Endometrium (tissue), 2 donors: ENCODE results near the gene FMNL1.

Source experiments
- FAIRE-seq: peaks from 2 replicates; lab custom pipeline; 2012; peaks lifted over from hg19 to GRCh38; lab: Jason Lieb, UNC
- donor health status: control.
- donor health status: control.

The FMNL1 gene

DNA sequence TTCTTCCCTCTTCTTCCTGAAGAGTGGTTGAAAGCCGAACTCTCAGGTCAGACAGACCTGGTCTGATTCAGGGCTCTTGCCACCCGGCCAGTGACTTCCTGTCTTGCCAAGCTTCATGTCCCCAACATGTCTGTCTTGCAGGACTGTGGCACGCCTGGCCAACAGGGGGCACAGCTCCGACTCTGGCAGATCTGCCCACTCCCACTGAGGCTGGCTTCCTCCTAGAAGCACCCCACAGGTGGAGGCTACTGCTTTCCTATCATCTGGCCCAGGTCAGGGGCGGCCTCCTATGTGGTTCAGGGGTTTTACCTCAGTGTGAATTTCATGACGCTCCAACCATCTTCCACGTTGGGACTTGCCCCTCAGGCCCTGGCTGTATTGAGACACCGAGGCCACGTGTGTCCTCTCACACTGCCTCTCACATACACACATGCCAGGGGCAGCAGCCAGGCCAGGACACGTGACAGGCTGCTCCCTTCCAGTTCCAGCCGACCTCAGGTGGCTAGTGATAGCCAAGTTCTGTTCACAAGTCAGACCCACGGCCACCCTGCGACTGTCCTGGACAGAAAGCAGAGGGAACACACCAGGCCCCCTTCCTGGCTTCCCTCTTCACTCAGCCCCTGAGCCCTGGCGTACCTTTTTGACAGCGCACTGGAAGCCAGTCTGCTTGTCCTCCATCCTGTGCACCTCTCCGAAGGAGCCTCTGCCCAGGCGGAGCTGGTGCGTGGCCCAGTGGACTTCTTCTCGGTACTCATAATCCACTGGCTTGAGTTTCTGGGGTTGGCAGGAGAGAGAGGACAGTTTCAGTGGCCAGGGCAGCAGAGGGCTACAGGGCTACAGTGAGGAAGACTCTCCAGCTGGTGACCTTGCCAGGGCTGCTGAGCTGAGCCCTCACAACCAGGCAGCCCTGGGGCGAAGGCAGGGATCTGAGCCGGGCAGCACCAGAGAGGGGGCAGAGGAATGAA is 62.8 kb downstream of the FMNL1 start:
- no peak for FAIRE-seq

DNA sequence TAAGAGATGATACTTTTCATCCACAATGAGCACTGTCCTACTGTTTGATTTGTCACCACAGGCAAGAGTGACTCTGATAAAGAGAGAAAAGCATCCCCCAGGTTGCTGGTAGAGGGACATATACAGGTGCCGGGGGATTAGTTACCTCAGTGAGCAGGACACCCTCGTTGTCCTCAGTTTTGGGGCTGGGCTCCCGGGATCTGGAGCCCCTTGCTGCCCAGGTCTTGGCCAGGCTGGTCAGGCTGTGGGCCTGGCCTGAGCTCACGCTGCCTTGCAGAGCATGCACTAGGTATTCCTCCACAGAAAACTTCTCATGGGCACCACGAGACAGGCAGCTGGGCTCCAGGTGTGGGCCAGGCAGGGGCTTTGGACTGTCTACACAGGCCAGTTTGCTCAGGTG is 64.6 kb downstream of the FMNL1 start:
- FAIRE-seq = no peak

DNA sequence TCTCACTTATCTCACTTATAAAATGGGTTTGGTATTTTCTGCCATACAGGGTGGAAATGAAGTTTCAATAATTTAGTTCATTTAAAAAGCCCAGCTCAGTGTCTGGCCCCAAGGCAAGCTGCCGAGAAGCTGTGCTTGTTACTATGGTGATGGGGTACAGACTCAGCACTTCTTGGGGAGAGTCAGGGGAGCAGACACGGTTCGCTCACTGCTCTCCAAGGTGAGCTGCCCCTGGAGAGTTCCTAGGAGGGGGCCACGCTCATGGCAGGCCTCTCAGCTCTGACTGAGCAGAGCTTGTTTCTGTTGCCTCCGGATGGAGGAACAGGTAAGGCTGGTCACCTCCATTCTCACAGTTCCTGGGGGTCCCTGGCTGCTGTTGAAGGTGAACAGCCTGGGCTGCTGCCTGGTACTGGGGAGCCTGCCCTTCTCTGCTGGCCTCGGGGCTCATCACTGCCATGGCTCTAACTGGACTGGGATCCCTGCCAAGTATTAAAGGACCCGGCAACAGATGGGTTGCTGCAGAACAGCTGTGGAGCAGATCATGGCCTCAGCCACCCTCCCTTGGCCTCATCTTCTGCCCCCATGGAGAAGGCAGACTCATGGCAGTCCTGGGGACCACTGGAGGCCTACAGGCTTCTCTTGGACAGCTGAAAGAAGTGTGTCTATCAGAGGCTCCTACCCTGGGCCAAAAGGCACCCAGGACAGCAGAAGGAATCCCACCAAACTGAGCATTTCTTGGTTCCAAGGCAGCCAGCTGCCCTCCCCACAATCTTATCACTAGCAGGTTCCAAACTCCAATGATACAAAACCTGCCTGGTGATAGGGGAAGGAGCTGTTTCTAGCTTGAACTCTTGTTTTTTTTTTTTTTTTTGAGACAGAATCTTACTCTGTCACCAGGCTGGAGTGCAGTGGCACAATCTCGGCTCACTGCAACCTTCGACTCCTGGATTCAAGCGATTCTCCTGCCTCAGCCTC is 66.1 kb downstream of the FMNL1 start:
- FAIRE-seq = no peak

GRCh38 chr17:45288825-45289224 is 67.1 kb downstream of the FMNL1 start:
- FAIRE-seq = no peak

DNA sequence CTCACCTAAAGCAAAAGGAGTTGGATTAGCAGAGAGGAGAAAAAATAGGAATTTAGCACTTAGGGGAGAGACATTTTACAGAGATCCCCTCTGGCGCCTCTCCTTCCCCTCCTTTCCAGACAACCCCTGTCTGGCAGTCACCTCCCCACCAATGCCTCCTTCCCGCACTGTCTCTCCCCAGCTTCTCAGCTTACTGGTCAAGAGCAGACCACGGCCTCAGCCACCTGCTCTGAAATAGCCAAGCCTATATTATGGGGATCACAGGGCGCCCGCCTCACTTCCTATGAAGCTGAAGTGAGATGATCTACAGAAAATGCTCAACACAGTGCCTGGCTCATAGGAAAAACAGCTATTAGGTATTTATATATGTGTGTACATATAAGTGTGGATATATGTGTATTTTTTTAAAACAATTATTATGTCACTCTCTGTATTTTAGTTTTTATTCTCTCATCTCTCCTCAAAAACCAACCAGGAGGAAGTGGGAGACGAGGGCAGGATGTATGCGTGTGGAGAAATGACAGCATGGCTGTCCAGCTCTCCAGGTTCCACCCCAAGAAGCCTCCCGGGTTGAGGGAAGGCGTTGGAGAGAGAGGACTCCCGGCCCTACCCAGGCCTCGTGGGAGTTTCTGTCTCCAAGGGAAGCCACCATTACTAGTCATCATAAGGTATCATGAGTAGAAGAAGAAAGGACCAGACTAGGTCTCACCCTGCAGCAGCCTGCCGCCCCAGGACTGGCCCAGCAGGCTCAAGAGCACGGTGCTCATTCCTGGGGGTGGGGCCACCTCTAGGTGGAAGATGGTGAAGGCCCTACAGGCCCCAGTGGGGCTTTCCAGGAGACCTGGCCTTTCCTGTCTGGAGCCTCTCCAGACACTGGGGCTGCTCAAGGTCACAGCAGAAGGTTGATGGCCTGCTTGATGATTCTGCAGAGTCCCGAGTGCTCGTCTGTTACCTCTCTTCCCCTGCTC is 67.9 kb downstream of the FMNL1 start:
- FAIRE-seq = no peak

DNA sequence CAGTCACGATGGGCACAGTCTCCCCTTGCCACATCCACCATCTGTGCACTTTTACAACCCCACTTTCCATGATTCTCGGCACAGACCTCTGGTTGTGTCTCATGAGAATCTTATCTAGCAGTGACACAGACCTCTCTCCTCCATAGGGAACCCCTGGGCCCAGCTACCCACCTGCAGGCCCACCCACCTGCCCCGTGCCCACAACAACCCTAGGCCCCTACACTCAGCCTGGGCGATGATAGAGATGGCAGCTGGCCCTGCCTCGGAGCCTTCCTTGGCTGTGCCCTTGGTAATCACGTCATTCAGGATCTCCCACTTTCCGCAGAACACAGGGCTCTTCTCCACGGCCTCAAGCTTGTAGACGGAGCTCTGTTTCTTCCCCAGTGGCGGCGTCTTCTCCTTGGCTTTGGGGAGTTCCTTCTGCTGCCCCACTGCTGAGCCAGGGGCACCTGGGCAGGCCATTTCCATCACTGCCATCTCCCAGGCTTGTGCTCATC is 68.6 kb downstream of the FMNL1 start:
- FAIRE-seq = no peak

GRCh38 chr17:45291171-45291805 is 69.6 kb downstream of the FMNL1 start:
- FAIRE-seq = no peak

- FAIRE-seq = no peak
These were observed 71.2 kb downstream of the FMNL1 start for GRCh38 chr17:45292696-45293412.

DNA sequence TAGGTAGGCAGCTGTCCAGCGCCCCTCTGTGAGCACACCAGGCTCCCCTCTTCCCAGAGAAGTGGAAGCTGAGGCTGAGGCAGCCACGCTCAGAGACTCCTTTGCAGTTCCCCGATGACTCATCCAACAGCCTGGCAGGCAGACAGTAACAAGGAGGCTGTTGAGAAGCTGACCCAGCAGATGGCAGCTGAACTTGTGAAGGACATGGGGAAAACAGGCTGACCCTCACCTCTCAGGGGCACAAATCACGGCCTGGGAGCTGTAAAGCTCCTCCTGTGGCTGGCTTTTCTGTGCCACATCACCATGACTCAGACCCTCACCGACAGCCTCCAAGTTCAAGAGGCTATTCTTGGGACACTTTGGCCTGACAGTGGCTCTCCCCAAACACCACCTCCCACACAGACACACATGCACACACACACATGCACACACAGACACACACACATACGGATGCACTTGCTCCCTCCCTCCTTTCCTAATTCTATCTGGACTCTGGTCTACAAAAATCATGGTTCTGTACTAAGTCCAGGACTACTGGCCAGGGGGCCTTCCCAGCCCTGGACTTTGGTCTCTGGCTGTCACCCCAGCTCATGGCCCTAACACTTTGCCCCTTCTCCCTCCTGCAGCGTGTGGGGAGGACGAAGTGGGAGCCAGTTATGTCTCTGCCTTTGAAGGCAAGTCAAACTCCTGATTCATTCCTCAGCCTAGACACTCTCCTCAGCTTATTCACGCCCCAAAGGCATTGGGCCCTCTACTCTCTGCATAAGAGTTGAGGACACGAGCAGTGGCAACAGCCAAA is 71.9 kb downstream of the FMNL1 start:
- no peak for FAIRE-seq

GRCh38 chr17:45294506-45294905 is 72.8 kb downstream of the FMNL1 start:
- no peak for FAIRE-seq

GRCh38 chr17:45296003-45296832 is 74.5 kb downstream of the FMNL1 start:
- FAIRE-seq = no peak

DNA sequence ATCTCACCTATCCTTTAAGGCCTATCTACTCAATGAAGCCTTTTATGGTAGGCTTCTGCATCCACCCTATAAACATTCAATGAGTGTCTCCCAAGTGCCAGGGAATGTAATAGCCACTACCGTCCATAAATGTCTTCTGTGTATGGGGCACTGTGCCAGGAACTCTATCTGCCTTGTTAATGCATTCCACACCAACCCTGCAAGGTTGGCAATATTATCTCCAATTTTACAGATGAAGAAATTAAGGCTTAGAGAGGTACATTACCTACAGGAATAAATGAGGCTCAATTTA is 75.1 kb downstream of the FMNL1 start:
- FAIRE-seq = no peak
